ENCODE data around the gene JAK1.
A peak's percentile ranks its signal among the peaks of the same experiment; 100 is the strongest.

Gene JAK1

DNA sequence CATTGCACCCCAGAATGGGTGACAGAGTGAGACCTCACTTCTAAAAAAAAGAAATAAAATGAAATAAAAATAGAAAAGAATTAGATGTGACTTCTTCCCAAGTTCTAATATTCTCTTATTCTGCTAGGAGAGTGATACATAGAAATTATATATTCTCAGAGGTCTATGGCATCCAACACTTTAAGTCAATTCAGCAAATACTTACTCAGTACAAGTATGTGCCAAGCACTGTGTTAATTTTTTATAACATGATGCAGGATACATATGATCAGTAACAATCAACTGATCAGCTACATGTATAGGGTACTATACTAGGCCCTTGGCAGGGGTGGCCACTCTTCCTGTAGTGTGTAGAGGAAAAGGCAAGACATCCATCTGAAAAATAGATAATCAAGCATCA lies 13.0 kb upstream of the JAK1 start:
- no peak for DNase-seq

DNA sequence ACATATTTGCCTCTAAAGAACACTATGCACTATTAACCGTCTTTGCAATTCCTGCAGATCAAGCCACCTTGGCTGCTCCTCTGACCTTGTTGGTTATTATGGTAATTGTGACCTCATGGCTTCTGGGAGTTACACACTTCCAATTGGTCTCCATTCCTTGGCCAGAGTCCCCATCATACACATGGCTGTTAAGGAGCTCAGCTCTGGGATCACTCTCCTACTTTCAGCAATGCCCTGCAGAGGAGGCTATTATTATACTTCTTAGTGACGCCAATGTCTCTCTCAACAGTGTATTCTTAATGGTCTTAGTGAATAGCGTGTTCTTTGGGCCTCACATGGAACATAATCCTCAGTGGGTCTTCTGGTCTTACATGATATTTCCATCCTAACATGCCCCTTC lies 10.0 kb upstream of the JAK1 start:
- no peak for DNase-seq

DNA sequence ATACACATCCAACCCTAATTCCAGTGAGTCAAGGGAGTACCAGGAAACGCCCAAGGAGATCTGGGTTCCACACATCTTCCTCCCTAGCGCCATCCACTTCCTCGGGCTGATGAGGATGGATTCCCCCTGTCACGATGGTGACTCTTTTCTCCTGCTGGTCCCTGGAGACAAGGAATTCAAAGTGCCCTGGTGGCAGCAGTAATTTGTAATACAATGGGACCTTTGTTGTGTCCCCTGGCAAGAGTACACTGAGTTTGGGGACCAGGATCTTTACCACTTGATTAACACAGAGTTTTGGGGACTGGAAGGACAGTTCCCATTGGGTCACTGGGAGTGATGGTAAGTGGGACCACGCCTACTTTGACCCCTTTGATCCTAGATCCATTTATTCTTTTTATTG lies 9.4 kb upstream of the JAK1 start:
- no peak for DNase-seq

- no peak for DNase-seq
Measured at GRCh38 chr1:64975127-64975526, 8.8 kb upstream of the JAK1 start.

- no peak for DNase-seq
Measured at GRCh38 chr1:64974288-64974825, 8.0 kb upstream of the JAK1 start.

DNA sequence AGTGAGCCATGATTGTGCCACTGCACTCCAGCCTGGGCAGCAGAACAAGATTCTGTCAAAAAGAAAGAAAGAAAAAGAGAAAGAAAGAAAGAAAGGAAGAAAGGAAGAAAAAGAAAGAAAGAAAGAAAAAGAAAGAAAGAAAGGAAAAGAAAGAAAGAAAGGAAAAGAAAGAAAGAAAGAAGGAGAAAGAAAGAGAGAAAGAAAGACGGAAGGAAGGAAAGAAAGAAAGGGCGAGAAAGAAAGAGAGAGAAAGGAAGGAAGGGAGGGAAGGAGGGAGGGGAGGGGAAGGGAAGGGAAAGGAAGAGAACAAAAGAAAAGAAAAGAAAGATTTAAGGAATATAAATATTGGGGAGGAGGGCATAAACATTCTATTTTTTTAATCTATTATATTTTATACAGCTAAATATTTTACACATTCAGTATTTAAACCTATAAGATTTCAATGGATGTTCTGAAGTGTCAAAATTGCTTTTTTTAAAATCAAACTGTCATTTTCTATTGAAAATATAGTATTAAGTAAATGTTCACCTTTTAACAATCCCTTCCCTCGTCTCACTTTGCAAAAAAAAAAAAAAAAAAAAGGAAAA lies 6.8 kb upstream of the JAK1 start:
- DNase-seq: no peak

- DNase-seq: no peak
Measured at GRCh38 chr1:64969305-64970046, 3.1 kb upstream of the JAK1 start.

- no peak for DNase-seq
Measured at GRCh38 chr1:64967381-64967780, 1.0 kb upstream of the JAK1 start.

GRCh38 chr1:64965366-64966157 lies 787 bp downstream of the JAK1 start:
- peak; percentile 10 to 16 for DNase-seq

DNA sequence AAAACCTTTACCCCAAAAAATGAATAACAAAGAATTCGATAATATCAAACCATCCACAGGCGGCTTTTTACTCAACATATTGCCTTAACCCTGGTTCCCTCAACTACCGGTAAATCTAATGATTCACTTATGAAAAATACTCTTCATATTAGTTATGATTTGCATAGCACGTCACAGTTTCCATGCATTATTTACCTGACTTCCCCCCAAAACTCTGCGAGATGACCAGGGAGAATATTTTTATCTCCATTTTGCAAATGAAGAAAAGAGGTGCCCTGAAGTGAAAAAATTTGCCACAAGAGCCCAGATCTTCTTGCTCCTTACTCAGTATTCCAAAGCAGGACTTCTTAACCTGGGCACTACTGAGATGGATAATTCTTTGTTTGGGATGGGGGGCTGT lies 2.9 kb downstream of the JAK1 start:
- DNase-seq: no peak

GRCh38 chr1:64962441-64962840 lies 3.9 kb downstream of the JAK1 start:
- DNase-seq: no peak

- no peak for DNase-seq
Measured at GRCh38 chr1:64961923-64962322, 4.4 kb downstream of the JAK1 start.

DNA sequence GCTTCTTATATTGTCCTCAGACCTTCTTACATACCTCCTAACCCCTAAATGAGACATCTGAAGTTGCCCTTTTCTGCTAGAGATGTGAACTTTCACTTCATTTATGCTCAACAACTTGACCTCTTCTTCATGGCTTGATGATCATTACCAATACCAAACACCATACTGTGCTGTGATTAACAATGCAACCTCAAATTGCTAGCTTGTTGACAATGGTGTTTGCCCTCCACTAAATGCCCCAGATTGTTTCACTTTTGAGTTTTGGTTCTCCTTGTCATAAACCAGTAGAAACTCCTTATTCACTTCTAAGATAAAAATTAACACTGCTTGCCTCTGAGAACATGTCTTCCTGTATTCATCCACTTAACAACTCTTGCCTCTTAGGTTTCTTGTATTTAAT lies 5.6 kb downstream of the JAK1 start:
- DNase-seq: no peak

DNA sequence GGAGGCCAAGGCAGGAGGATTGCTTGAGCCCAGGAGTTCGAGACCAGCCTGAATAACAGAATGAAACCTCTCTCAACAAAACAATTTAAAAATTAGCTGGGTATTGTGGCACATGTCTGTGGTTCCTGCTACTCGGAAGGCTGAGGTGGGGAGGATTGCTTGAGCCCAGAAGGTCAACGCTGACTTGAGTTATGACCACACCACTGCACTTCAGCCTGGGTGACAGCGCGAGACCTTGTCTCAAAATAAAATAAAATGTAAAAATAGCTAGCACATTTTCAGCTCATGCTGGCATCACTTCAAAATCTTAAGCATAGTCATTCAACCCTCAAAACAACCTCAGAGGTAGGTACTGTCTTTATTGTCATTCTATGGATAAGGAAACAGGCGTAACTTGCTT lies 6.4 kb downstream of the JAK1 start:
- DNase-seq: no peak

GRCh38 chr1:64956733-64957441 lies 9.5 kb downstream of the JAK1 start:
- peak; percentile 16 to 53 for DNase-seq

DNA sequence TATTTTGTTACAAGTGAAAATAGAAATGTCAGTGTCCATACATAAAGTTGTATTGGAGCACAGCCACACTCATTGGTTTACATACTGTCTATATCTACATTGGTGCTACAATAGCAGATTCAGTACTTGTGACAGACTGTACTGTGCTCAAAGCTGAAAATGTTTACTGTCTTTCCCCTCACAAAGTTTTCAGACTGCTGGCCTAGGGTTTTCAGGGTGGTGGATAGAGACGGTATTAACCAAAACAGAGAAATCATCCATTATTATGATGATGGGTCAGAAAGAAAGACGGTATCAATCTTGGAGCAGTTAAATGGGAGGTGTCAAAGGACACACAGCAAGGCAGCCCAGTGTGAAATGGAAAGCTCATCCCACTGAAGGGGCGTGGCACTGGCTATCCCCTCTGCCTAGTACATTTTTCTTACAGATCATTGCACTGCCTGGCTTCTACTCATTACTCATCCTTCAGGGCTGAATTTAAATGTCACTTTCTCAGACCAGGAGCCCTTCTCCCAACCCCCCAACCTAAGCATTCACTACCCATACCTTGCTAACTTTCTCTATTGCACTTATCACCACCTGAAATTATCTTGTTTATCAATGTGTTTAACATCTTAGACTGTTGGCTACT lies 10.2 kb downstream of the JAK1 start:
- DNase-seq: no peak

DNA sequence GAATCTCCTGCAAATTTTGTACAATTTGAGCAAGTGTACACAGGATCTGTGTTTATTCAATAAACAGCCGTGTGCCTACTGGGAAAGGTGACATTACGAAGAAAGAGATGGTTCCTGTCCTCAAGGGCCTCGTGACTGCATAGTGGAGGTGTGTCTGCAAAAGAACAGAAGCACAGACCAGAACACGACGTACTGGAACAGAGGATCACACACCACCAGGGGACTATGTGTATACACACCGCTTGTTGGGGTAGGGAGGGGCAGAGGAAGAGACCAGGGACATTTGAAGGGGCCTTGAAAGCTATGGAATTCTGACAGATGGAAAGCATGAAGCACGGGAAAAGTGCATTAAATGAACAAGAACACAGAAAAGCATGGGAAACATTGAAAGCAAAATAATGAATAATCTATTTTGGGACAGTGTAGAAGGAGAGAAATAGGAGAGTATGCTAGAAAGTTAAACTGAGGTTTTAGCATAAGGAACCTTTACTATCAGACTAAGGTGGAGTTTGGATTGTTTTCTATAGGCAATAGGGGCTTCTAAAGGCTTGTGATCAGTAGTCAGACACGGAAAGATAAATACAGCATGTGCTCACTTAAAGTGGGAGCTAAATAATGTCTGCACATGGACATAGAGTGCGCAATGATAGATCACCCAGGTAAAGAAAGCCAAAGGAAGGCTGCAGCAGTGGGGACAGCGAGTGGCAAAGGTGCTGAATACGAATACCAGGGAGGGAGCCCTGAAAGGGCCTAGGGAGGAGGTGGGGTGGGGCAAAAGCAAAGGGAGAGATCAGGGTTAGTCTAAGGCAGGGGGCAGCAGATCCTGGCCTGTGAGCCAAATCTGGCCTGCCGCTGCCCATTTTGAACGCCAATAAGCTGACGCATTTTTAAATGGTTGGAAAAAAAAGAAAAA lies 11.0 kb downstream of the JAK1 start:
- no peak for DNase-seq

DNA sequence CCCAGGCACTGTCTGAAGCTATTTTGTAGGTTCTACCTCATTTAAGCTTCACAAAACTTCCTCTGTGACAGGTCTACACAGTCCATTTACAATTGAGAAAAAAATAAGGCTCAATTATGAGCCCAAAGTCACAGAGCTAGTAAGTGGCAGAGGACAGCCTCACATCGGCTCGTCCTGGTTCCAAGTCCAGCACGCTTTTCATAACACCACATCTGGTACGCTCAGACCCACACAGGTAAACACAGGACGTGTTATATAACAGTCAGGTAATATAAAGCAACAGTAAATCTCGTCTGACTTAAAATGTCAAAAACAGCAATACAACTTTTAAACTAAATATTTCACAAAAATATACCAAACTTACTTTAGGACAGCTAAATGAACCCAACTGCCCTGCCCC lies 13.1 kb downstream of the JAK1 start:
- no peak for DNase-seq

DNA sequence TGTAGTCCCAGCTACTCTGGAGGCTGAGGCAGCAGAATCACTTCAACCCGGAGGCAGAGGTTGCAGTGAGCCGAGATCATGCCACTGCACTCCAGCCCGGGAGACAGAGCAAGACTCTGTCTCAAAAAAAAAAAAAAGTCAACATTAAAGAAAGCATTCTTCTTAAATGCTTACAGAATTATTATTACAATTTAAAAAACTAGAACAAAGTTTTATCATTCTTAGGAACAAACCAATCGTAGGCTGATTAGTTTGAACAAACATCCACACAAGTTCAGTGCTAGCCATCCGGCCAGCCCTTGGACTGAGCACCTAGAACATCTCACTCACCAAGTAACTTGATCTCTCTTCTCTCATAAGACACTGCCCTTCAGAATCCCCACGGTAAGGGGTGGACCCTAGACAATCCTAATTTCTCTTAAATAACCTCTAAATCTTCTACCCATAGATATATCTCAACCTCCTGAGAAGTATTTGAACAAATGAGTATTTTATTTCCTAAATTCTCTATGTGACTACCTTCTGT lies 16.0 kb downstream of the JAK1 start:
- DNase-seq: no peak

DNA sequence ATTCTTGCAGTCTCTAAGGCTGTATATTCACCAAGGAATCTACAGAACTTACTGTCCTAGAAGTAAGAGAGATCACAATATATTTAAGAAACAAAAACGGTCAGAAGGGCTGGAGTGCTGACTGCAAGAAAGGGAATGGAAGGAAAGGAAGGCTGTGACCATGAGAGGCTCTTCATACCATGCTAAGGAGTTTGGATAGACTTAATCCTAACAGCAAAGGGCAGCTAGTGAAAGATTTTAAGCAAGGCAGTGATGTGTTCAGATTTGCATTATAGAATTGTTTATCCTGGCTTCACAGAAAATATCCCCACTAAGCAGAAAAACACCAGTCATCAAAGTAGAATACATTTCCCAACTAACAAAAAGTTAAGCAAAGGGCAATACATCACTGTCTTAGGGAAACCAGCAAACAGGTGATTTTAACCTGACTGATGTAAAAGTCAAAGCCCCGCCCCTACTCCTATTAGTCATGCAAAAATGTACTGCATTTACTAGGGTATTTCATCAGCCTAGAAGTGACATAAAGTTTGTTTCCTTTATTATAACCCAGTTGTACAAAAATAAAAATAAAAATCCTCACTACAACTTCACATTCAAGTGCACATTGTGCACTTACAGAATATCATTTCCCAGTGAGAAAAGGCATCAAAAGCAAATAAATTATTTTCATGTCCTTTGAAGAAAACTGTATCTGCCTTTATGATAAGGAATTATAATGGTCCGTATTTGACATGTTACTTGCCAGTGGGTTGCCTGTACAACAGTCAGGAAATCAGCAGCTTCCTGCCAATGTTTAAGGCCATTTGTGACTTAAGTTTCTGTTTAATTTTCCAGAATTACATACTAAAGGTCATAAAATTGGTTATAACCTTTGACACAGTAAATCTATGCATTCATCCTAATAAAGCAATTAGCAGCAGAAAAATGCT lies 17.2 kb downstream of the JAK1 start:
- peak; percentile 9 to 20 for DNase-seq

Data from Kasumi-1 (cell line).